GM18907 (cell line): Measurements from ENCODE around the gene CELA3B.
"Not testable (repeated sequence)": the region's sequence is repeated elsewhere in the genome, so short reads cannot be mapped to it uniquely, and the experiment has no call there.

Experiments used
- ATAC-seq: cut with Tn5 transposase; IDR thresholded peaks from one replicate; pipeline ENCODE4 v1.9.1; 2021; ENCODE audit warnings: mild to moderate bottlenecking, moderate library complexity; ENCODE audit not compliant: unreplicated experiment

The CELA3B gene

DNA sequence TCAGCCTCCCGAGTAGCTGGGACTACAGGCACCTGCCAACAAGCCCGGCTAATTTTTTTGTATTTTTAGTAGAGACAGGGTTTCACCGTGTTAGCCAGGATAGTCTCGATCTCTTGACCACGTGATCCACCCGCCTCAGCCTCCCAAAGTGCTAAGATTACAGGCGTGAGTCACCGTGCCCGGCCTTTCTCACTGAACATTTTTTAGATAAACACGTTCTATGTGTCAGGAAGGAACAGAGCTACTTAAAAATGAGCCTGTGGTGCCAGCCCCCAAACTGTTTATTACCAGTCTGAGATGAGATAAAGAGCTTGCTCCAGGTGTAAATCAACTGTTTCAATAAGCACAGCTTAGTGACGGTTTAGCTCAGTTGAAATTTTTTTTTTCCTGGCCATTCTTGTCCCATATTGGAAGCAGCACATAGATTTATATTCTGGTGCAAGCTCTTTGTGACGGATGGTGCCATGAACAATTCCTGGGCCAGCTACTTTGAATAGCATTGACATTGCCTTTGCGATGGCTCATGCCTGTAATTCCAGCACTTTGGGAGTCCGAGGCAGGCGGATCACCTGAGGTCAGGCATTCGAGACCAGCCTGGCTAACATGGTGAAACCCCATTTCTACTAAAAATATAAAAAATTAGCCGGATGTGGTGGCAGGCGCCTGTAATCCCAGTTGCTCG is 33.7 kb upstream of the CELA3B start:
- ATAC-seq, result not testable (repeated sequence)

DNA sequence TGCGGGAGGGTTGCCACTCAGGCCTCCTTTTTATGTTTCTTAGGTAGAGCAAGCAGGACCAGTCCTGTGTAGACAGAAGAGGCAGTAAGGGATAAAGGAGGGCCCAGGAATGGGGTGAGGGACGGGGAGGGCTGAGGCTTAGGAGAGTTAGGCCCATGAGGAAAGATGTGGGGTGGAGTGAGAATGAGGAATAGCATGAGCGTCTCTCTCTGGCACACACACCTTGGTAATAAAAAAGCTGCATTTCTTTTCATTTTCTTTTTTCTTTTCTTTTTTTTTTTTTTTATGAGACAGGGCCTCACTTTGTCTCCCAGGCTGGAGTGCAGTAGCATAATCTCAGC is 32.1 kb upstream of the CELA3B start:
- ATAC-seq, result no peak

DNA sequence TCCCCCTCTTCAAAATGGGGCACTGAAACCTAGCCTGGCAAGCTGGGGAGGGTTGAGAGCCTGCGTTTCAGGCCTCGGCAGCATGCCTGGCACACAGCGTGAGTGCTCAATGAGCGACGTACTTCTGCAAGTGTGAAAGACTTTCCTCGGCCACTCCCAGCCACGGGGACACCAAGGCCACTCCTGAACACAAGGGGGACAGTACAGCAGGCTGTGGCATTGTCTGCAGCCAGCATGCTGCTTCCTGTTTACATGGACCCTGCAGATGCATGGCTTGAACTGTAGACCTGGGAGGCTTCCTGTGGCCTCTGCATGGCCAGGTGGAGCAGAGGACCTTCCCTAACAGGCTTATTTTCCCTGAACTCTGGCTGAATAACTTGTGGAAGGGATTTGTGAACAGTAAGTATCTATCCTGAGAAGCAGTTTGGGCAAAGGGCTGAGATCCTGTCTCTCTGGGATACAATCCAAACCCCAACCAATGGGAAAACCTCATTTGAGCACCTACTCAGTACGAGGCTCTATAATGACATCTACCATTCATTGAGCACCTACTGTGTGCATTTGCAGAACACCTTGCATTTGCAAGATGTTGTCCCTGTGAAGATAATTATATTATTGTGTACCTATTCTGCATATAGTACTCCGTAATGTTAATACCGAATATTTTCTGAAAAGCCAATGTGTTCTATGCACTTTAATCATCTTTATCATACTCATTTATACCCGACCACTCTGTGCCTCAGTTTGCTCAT is 29.8 kb upstream of the CELA3B start:
- ATAC-seq, result no peak

DNA sequence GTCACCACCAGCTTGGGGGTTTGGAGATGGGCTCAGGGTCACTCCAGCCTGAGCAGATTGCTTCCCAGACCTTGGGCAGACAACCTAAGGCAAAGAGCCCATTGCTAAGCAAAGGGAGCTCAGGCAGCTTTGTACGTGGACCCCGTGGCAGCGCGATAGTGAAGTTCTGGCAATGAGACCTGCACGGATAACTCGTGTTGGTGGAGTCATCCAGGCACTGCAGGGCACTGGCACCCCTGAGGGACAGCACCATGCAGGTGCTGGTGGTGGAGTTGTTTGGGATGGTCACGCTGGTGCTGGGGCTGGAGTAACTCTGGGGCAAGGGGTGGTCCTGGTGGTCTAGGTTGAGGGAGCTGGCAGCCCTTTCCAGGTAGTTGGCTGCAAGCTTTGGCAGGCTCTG is 26.1 kb upstream of the CELA3B start:
- no peak for ATAC-seq

DNA sequence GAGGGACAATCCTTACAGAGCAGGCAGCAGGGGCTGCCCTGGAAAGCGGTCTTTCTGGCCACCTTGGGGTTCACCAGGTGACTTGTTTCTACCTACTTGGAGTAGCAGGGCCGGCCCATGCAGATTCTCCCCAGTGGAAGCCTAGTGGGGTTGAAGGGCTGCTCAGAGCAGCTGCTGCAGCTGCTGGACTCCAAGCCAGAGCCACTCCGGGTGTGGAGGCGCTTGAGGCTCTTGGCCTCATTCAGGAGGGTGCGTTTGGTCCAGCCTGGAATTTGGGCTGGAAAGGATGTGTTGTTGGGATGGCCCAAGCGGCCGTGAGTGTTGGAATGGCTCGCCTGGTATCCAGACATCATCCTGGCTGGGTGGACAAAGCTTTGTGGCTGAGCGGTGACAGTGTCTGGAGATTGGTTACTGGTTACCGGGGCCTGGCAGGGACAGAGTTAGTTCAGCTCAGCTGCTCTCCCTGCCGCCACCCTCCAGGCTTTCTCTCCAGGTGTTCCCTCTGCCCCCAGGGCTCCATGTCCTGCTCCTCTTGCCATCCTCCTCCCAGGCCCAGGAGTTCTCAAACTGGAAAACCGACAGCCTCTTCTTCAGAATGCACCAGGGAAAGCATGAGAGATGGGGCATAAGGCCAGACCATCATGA is 25.5 kb upstream of the CELA3B start:
- no peak for ATAC-seq

DNA sequence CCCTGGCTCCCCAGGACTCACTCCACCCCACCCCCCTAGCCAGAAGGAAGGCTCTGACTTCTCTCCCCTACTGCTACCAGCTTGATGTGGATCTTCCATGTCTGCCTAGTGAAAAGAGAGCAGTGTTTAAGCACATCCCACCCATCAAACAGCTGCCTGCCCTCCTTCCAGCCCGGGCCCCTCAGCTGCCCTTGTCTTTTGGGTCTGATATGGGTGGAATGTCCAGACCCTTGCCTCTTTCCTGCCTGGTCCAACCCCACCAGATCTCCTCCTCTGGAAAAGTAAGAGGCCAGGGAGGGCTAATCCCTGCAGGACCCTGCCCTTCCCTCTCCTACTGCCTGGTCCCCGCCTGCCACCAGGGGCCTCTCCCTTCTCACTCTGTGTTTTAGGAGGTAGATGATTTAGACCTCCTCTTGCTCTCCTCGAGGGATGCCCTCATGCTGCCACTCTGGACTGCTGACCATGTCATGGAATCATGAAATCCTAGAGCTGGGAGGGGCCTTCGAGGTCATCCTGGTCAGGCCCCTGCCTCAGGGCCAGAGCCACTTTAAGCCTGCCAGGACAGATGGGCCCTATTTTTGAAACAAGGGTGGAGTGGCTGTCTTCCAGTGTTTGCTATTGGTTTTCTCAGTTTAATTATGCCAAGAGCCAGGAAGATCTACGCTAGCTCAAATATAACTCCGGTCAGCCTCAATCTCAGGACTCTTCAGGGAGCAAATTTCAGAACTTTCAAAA is 23.9 kb upstream of the CELA3B start:
- no peak for ATAC-seq

DNA sequence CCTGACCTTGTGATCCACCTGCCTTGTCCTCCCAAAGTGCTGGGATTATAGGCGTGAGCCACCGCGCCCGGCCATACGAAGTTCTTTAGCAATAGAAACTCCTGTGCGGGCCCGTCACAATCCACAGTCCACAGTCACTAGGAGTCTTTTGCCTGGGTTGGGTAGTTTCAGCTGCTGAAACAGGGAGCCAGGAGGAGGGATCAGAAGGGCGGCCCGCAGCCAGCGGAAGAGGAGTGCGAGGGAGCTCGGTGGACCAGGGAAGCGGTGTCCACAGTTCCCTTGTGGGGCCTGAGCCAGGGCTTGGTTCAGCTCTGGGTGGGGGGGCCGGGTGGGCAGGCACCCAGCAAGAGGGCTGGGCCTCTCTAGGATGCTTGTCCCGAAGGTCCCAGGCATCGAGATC is 21.8 kb upstream of the CELA3B start:
- no peak for ATAC-seq

DNA sequence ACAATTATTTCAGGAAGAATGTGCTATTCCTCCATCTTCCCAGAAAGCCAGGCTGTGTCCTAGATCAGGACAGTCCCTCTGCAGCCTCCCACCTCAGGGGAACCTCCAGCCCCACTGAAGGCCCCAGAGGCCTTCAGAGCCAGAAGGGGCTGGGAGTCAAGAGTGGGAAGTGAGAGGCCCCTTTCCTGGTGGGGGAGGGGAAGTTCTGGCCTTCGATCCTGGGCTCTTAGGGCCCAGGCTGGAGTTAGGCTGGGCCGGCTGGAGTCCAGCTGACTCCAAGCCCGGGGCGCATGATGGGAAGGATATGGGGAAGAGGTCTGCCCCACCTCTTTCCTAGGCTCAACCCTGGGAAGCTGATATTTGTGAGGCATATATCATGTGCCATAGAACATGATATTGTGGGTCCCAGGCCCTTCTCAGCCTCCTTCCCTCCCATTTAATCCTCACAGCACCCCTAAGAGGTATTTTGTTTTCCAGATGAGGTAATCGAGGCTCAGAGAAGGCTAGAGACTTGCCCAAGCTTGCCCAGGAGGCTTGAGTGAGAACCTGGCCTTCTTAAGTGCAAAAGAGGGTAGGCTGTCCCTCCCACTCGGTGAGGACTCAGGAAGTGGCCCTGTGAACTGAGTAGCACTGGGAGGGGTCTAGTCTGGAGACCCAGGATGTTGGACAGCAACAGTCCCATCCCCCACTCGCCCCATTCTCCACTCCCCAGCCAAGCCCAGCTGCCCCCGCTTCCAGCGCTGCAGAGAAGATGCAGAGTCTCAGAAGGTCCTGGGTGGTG is 21.1 kb upstream of the CELA3B start:
- no peak for ATAC-seq

DNA sequence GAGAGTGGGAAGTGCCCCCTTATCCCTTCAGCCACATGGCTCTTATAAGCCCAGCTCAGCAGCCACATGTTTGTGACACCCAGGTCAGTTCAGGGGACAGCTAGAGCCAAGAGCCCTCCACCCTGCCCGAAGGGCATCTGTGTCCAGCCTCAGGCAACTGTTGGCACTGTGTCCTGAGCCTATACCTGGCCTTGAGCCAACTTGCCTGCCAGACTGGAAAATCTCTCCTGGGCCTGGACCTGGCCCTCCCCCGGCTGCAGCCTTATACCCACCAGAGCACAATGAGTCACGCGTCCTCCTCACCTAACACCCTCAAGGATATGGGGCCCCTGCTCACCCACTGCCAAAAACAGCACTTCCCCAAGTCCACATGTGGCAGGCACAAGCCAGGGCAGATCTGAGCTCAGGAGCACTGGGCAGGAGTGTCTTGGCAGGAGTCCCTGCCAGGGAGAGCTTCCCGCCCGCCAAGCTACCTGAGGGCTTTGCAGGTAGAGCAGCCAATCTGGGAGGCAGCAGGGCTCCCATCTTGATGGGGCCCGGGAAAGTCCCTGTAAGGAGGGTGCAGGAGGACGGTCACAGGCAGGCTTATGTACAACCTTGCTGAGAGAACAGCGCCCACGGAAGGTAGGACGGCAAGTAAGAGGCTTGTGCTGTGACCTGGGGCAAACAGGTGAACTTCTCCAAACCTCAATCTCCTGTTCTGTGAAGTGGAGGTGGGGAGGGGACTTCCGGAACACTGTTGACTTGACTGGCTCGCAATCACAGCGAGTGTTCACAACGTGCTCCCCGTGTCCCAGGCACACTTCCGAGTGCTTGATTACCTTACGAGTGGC is 19.9 kb upstream of the CELA3B start:
- ATAC-seq, result no peak

DNA sequence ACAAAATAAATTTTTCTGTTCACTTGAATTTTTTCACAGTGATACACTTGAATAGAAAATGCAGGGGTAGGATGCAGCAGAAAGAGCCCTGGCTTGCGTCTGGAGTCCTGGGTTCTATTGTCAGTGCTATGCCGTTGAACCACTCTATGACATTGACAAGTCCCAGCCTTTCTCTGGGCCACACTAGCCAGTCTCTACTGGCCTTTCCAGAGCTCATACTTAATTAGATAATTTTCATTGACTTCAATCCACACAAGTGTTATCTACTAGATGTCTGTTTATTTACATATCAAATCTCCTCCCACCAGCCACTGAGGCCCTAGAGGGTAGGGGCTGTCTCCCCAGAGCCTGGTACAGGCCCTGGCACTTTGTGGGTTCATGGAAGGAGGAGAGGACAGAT is 15.5 kb upstream of the CELA3B start:
- no peak for ATAC-seq

DNA sequence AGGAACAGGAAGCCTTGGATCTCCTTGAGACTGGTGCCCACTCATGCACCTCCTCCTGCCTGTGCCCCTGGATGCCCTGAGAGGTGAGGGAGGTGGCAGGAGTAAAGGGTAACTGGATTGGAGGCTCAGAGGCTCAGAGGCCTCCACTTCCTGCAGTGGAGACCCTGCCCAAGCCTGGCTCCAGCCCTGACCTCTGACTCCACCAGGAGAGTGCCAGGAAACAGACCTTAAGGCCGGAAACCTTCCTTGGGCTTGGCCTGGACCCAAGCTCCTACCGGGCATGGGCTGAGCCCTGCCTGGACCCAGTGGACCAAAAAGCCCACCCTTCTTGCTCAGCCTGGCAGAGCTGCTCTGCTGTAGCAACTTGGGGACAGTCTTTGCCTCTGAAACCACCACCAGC is 15.0 kb upstream of the CELA3B start:
- ATAC-seq, result no peak

DNA sequence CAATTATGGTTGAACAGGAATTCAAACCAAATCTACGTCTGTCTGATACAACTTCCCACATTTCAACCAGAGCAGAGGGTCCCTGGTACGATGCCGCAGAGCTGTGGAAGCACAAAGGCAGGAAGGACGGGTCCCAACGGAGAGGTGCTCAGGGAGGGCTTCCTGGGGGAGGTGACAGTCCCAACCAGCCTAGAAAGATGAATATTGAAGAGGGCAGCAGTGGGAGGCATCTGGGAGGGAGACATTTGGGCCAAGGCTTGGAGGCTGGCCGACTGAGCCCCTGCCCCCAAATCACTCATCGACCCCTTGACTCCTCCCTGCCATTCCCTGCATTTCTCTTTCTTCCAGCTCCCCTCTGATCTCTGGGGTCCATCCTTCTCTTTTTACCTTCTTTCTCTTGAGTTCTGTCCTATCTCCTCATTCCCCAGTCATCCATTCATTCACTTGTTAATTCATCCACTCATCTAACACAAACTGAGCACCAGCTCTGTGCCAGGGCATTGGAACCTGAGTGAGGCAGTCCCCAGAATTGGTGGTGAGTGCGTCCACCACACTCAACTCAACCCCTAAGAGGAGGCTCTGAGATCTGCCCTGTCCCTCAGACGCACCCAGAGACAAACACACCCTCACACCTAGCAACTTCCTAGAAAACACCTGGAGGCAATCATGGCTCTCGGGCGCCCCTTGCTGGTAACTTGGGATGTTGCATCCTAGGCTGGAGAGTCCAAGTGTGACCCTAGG is 13.2 kb upstream of the CELA3B start:
- peak; percentile 49 for ATAC-seq

DNA sequence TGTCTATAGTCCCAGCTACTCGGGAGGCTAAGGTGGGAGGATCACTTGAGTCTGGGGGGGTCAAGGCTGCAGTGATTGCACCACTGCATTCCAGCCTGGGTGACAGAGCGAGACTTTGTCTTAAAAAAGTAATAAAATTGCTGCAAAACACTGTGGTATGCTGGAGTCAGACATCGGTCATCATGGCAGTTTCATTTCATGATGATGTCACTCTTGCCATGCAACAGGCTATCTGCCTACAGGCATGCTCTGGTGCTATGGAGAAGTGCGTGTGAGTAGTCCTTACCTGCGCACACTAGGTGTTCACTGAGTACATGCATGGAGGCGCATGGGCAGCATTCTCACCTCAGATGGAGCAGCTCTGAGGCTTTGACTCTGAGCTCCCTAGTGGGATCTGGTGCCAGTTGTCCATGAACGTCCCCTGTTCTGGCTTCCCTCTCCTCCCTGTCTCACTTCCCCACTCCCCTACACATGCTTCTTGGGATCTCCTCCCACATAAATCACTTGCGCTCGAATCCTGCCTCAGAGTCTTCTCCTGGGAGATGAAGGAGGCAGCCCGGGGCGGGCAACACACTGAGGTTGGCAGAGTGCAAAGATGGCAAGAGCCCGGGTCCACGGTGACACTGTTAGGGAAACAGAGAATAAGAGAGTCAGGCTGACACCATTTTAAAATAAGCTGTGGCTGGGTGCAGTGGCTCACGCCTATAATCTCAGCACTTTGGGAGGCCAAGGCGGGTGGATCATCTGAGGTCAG is 10.4 kb upstream of the CELA3B start:
- no peak for ATAC-seq

DNA sequence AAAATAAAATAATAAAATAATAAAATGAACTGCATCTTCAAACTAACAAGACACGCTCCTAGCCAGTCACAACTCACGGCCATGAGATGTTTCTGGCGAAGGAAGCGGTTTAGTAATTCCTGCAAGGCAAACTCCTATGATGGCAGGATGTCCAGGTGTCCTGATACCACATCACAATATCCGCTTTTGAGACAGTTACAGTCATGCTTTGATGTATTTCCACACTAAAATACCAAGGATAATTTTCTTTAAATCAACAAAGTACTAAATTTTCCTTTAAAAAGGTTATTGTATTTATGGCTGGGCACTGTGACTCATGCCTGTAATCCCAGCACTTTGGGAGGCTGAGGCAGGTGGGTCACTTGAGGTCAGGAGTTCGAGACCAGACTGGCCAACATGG is 9.6 kb upstream of the CELA3B start:
- ATAC-seq, result not testable (repeated sequence)

DNA sequence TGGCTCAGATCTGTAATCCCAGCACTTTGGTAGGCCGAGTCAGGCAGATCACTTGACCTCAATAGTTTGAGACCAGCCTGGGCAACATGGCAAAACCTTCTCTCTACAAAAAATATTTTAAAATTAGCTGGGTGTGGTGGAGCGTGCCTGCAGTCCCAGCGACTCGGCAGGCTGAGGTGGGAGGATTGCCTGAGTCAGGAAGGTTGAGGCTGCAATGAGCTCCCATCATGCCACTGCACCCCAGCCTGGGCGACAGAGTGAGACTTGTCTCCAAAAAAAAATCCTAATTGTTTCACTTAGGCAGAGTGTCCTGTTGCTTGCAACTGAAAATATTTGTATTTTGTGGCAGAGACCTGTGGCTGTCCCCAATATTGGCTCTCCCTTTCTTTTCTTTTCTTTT is 7.8 kb upstream of the CELA3B start:
- ATAC-seq, result not testable (repeated sequence)

DNA sequence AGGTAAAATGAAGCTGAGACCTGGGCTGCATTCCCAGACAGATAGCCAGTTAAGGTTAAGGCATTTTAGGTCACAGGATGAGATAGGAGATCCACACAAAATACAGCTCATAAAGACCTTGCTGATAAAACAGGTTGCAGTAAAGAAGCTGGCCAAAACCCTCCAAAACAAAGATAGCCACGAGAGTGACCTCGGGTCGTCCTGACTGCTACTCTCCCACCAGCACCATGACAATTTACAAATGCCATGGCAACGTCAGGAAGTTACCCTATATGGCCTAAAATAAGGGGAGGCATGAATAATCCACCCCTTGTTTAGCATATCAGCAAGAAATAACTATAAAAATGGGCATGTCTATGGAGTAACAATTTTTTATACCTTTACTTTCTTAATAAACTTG is 6.3 kb upstream of the CELA3B start:
- not testable (repeated sequence) for ATAC-seq

DNA sequence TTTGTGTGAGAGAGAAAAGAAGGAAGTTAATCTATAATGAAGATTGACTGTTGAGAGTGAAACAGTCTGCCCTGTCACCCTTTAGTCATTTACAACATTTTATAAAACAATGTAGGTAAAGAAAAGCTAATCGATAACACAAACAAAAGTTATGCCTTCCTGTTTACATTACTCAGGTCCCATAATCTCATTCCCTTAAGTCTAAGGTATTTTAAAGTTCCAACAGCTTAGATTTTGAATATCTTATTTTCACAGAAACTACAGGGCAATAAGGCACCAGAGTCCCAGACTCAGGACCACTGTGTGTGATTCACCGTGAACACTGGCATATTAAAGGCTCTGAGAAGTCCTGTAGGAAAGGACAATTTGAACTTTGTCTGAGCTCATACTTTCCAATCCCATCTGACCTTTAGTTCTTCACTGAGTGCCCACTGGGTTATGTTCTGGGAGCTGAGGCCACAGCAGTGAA is 3.8 kb upstream of the CELA3B start:
- ATAC-seq, result not testable (repeated sequence)

DNA sequence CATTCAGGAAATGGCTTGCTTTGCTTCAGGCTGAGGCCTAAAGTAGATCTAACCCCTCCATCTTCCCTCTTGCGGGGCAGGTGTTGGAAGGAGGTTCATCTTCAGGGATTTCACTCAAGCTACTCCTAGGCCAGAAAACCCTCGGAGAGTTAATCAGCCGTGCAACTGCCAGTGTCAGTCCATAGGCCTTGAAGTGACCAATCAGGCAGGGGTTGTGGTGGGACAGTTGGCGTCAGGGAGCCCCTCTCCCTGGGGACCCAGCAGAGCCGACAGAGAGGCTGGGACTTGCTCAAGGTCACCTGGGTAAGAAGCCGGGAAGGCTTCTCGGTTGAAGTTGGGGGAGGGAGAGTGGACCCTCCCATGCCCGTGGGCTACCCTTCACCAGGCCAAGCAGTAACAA is 2.9 kb upstream of the CELA3B start:
- ATAC-seq, result not testable (repeated sequence)
